HepG2 (cell line): ENCODE results near the gene SLC35B2. TPM values are rescaled to one million over a fixed set of nuclear protein-coding genes. Genes with fewer than 3 reads are reported as not detected.
A peak's percentile ranks its signal among the peaks of the same experiment; 100 is the strongest.

ENCODE experiments used
- ATAD3A ChIP-seq: sonication (generic); formaldehyde crosslinking; IDR thresholded peaks from 2 replicates; pipeline ENCODE4 v1.4.0; 2020; ENCODE audit warnings: missing genetic modification reagents
- IKZF4 ChIP-seq: sonication (generic); formaldehyde crosslinking; IDR thresholded peaks from 2 replicates; pipeline ENCODE4 v1.5.1; 2020; ENCODE audit warnings: borderline replicate concordance, mild to moderate bottlenecking, low read depth, missing genetic modification reagents; ENCODE audit errors: not compliant biosample characterization
- MXI1 ChIP-seq: IDR thresholded peaks from 3 replicates; pipeline ENCODE4 v1.6.1; 2012; ENCODE audit warnings: low read depth, low read length, inconsistent platforms, borderline replicate concordance
- RFX1 ChIP-seq: fragments of 450-650 bp; IDR thresholded peaks from 2 replicates; pipeline ENCODE4 v1.6.1; 2017
- SIX4 ChIP-seq: sonication (generic); formaldehyde crosslinking; IDR thresholded peaks from 2 replicates; pipeline ENCODE4 v1.4.0; 2020; ENCODE audit warnings: missing genetic modification reagents
- ZFP36L1 ChIP-seq: sonication (generic); formaldehyde crosslinking; IDR thresholded peaks from 2 replicates; pipeline ENCODE4 v1.8.0; 2022; ENCODE audit warnings: mild to moderate bottlenecking, missing genetic modification reagents, moderate library complexity
- ZFX ChIP-seq: sonication (generic); formaldehyde crosslinking; IDR thresholded peaks from 2 replicates; pipeline ENCODE4 v1.4.0; 2020; ENCODE audit warnings: mild to moderate bottlenecking, low read depth, missing genetic modification reagents, moderate library complexity
- ZNF142 ChIP-seq: sonication (generic); formaldehyde crosslinking; IDR thresholded peaks from 2 replicates; pipeline ENCODE4 v1.4.0; 2020; ENCODE audit warnings: missing genetic modification reagents
- ZNF230 ChIP-seq: sonication (generic); formaldehyde crosslinking; IDR thresholded peaks from 2 replicates; pipeline ENCODE4 v1.4.0; 2020; ENCODE audit warnings: mild to moderate bottlenecking, missing genetic modification reagents
- ZNF335 ChIP-seq: sonication (generic); formaldehyde crosslinking; IDR thresholded peaks from 2 replicates; pipeline ENCODE4 v1.4.0; 2020; ENCODE audit warnings: missing genetic modification reagents
- ZNF367 ChIP-seq: sonication (generic); formaldehyde crosslinking; IDR thresholded peaks from 2 replicates; pipeline ENCODE4 v1.4.0; 2020; ENCODE audit warnings: missing genetic modification reagents, borderline replicate concordance
- ZNF432 ChIP-seq: sonication (generic); formaldehyde crosslinking; IDR thresholded peaks from 2 replicates; pipeline ENCODE4 v1.5.0; 2020; ENCODE audit warnings: missing genetic modification reagents, mild to moderate bottlenecking, borderline replicate concordance
- ZNF687 ChIP-seq: sonication (generic); formaldehyde crosslinking; IDR thresholded peaks from 2 replicates; pipeline ENCODE4 v1.5.1; 2020; ENCODE audit warnings: mild to moderate bottlenecking, missing genetic modification reagents, moderate library complexity
- polyA plus RNA-seq, 8 experiments: library from polyadenylated mRNA; depleted of rRNA in 3 of 8; stranded (reverse) in 7 of 8; unstranded in 1 of 8; fragments of >200 nt; fragmentation: Illumina TruSeq in 4 of 8; extraction: Trizol in 4 of 8; gene quantifications; 2 replicates each; pipeline versions ENCODE4 v1.2.1 to v1.2.3, GENCODE V29; 2011 to 2016; ENCODE audit warnings: low read depth in 4 of 8, missing spikeins in 1 of 8, mixed read lengths in 1 of 8; ENCODE audit not compliant: insufficient read depth in 1 of 8
- total RNA-seq, 5 experiments: library from RNA; depleted of rRNA; stranded (reverse); fragments of >200 nt; fragmentation: Illumina TruSeq; extraction: Trizol; gene quantifications; 2 replicates each; pipeline ENCODE4 v1.2.3, GENCODE V29; 2016; ENCODE audit warnings: low read depth in 1 of 5
- TF ChIP-seq, protein P1 (sequence below): sonication (generic); formaldehyde crosslinking; IDR thresholded peaks from 2 replicates; pipeline ENCODE4 v1.8.1; 2022; ENCODE audit warnings: low read depth, mild to moderate bottlenecking, missing genetic modification reagents
- TF ChIP-seq, protein P2 (sequence below): sonication (generic); formaldehyde crosslinking; IDR thresholded peaks from 2 replicates; pipeline ENCODE4 v1.4.0; 2020; ENCODE audit warnings: missing genetic modification reagents

The SLC35B2 gene
- total and polyA plus RNA-seq, 2 of the 13 experiments (the other 11 are each of a cell fraction or from before 2014, with no cell fraction given): 61.1 to 148 TPM

- TF ChIP-seq, protein P1, sequence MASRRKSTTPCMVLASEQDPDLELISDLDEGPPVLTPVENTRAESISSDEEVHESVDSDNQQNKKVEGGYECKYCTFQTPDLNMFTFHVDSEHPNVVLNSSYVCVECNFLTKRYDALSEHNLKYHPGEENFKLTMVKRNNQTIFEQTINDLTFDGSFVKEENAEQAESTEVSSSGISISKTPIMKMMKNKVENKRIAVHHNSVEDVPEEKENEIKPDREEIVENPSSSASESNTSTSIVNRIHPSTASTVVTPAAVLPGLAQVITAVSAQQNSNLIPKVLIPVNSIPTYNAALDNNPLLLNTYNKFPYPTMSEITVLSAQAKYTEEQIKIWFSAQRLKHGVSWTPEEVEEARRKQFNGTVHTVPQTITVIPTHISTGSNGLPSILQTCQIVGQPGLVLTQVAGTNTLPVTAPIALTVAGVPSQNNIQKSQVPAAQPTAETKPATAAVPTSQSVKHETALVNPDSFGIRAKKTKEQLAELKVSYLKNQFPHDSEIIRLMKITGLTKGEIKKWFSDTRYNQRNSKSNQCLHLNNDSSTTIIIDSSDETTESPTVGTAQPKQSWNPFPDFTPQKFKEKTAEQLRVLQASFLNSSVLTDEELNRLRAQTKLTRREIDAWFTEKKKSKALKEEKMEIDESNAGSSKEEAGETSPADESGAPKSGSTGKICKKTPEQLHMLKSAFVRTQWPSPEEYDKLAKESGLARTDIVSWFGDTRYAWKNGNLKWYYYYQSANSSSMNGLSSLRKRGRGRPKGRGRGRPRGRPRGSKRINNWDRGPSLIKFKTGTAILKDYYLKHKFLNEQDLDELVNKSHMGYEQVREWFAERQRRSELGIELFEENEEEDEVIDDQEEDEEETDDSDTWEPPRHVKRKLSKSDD (CRISPR knock-in tag): no peak
- no peak for TF ChIP-seq ZFX (CRISPR knock-in tag)
- no peak for TF ChIP-seq MXI1
- TF ChIP-seq IKZF4 (CRISPR knock-in tag): no peak
- no peak for TF ChIP-seq ATAD3A (CRISPR knock-in tag)
- peak; percentile 32; the same call in 1 of the 2 replicates for TF ChIP-seq ZNF687 (CRISPR knock-in tag)
- TF ChIP-seq ZNF230: no peak
- no peak for TF ChIP-seq ZNF367 (CRISPR knock-in tag)
- TF ChIP-seq RFX1: peak; percentile 58; the same call in 1 of the 2 replicates
- TF ChIP-seq ZNF142 (CRISPR knock-in tag): no peak
- TF ChIP-seq SIX4 (CRISPR knock-in tag): no peak
- no peak for TF ChIP-seq ZFP36L1 (CRISPR knock-in tag)
- TF ChIP-seq ZNF335: no peak
- TF ChIP-seq, protein P2, sequence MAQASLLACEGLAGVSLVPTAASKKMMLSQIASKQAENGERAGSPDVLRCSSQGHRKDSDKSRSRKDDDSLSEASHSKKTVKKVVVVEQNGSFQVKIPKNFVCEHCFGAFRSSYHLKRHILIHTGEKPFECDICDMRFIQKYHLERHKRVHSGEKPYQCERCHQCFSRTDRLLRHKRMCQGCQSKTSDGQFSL (CRISPR knock-in tag): no peak
- TF ChIP-seq ZNF432 (CRISPR knock-in tag): no peak
Measured at GRCh38 chr6:44297063-44298038, 40.0 kb upstream of the SLC35B2 start (continued).
